ENCODE measurements around the gene RPL35.
A peak's percentile ranks its signal among the peaks of the same experiment; 100 is the strongest.

Gene RPL35

GRCh38 chr9:124861342-124862229 lies at the start of gene RPL35, which contains the start of gene ARPC5L:
RPL35 (minus strand) TSS chr9:124861957; CDS start chr9:124861912, 45 bp downstream.
ARPC5L (plus strand) TSS chr9:124862130; CDS start chr9:124869291, 7,161 bp downstream.
- intact Hi-C loops (cut with DNase I) = loop anchor here (5.0 kb wide), 2 partner anchors 281 to 444 kb away; partner anchors contain the start of genes PSMB7 and SCAI
- DNase-seq = peak; percentile 92 to 100 (median 96)

- DNase-seq = no peak
- intact Hi-C loops (cut with DNase I) = no loop called here
Observed at GRCh38 chr9:124908098-124908497, 46.3 kb upstream of the RPL35 start.

- DNase-seq = no peak
- intact Hi-C loops (cut with DNase I) = no loop called here
Observed at GRCh38 chr9:124906966-124907365, 45.2 kb upstream of the RPL35 start.

- no peak for DNase-seq
- intact Hi-C loops (cut with DNase I) = no loop called here
Observed at GRCh38 chr9:124899845-124900244, 38.1 kb upstream of the RPL35 start.

GRCh38 chr9:124897570-124898460 lies 36.1 kb upstream of the RPL35 start:
- intact Hi-C loops (cut with DNase I) = no loop called here
- no peak for DNase-seq

GRCh38 chr9:124894741-124895170 lies 33.0 kb upstream of the RPL35 start:
- peak in 3 of 10 donors; percentile 24 to 42 (median 34) for DNase-seq
- intact Hi-C loops (cut with DNase I) = no loop called here

- peak in 1 of 10 donors; percentile 35 for DNase-seq
- intact Hi-C loops (cut with DNase I) = no loop called here
Observed at GRCh38 chr9:124894035-124894740, 32.4 kb upstream of the RPL35 start.

GRCh38 chr9:124890179-124890578 lies 28.4 kb upstream of the RPL35 start:
- intact Hi-C loops (cut with DNase I) = no loop called here
- DNase-seq = no peak

- intact Hi-C loops (cut with DNase I) = no loop called here
- DNase-seq = peak in 1 of 10 donors; percentile 73
Observed at GRCh38 chr9:124889006-124889405, 27.2 kb upstream of the RPL35 start.

GRCh38 chr9:124887832-124888231 lies 26.1 kb upstream of the RPL35 start:
- DNase-seq = peak in 2 of 10 donors; percentile 29 to 84
- intact Hi-C loops (cut with DNase I) = no loop called here

- intact Hi-C loops (cut with DNase I) = no loop called here
- peak in 2 of 10 donors; percentile 33 to 72 for DNase-seq
Observed at GRCh38 chr9:124886866-124887492, 25.2 kb upstream of the RPL35 start.

GRCh38 chr9:124886461-124886860 lies 24.7 kb upstream of the RPL35 start:
- DNase-seq = peak in 1 of 10 donors; percentile 61
- intact Hi-C loops (cut with DNase I) = no loop called here

GRCh38 chr9:124885551-124885950 lies 23.8 kb upstream of the RPL35 start:
- peak in 2 of 10 donors; percentile 47 to 52 for DNase-seq
- intact Hi-C loops (cut with DNase I) = no loop called here

- intact Hi-C loops (cut with DNase I) = no loop called here
- DNase-seq = no peak
Observed at GRCh38 chr9:124884376-124884775, 22.6 kb upstream of the RPL35 start.

GRCh38 chr9:124882231-124882630 lies 20.5 kb upstream of the RPL35 start:
- intact Hi-C loops (cut with DNase I) = no loop called here
- peak in 2 of 10 donors; percentile 63 to 70 for DNase-seq

GRCh38 chr9:124881138-124881743 lies 19.5 kb upstream of the RPL35 start:
- intact Hi-C loops (cut with DNase I) = no loop called here
- peak in 2 of 10 donors; percentile 59 to 81 for DNase-seq

- intact Hi-C loops (cut with DNase I) = no loop called here
- DNase-seq = peak in 3 of 10 donors; percentile 53 to 92 (median 85)
Observed at GRCh38 chr9:124880501-124880900, 18.7 kb upstream of the RPL35 start.

GRCh38 chr9:124879226-124879625 lies 17.5 kb upstream of the RPL35 start:
- intact Hi-C loops (cut with DNase I) = no loop called here
- peak in 3 of 10 donors; percentile 67 to 78 (median 77) for DNase-seq

GRCh38 chr9:124878518-124878917 lies 16.8 kb upstream of the RPL35 start:
- intact Hi-C loops (cut with DNase I) = no loop called here
- peak in 2 of 10 donors; percentile 12 to 56 for DNase-seq
